GM23248 (cell line): ENCODE data around the gene TIMM21.

ENCODE experiments used
- EZH2 ChIP-seq: fragments of 200-600 bp; sonication (generic); IDR thresholded peaks from 2 replicates; pipeline ENCODE4 v1.6.1; 2018; ENCODE audit warnings: antibody characterized with exemption, mild to moderate bottlenecking; ENCODE audit not compliant: insufficient read depth, poor library complexity, severe bottlenecking
- EZH2phosphoT487 ChIP-seq: fragments of 200-600 bp; sonication (generic); IDR thresholded peaks from 2 replicates; pipeline ENCODE4 v1.6.1; 2018; ENCODE audit warnings: antibody characterized with exemption, moderate library complexity, mild to moderate bottlenecking, low read depth; ENCODE audit not compliant: insufficient read depth

- TF ChIP-seq EZH2, result no peak
- no peak for TF ChIP-seq EZH2phosphoT487
Observed at GRCh38 chr18:74153377-74153776, 5.1 kb downstream of the TIMM21 start.
